AG04449 (cell line): ENCODE results near the gene DPH6.

ENCODE experiments used
- CTCF ChIA-PET: fragments of 350-600 bp; formaldehyde crosslinking; extraction: SDS; loops from one replicate; lab custom pipeline; 2021; ENCODE audit warnings: antibody characterized with exemption; lab: Yijun Ruan, JAX
- POLR2A ChIA-PET: fragments of 400-600, 350-600 bp; formaldehyde crosslinking; extraction: SDS; loops from one replicate; lab custom pipeline; 2020; ENCODE audit warnings: antibody characterized with exemption, inconsistent platforms; lab: Yijun Ruan, JAX
- DNase-seq: peaks from one replicate; pipeline ENCODE4 v3.0.0-alpha.2; 2010; ENCODE audit warnings: low read depth, low spot score
- H3K4me3 ChIP-seq: 2 replicates; pipeline ENCODE4 v1.5.1; 2011; ENCODE audit warnings: low read depth, mild to moderate bottlenecking, control low read depth, low read length
- TF ChIP-seq, protein P1 (sequence below): IDR thresholded peaks from one replicate; pipeline ENCODE4 v1.5.1; 2011; ENCODE audit warnings: mild to moderate bottlenecking, moderate library complexity, low read length, control low read depth, inconsistent platforms; ENCODE audit not compliant: insufficient read depth; ENCODE audit errors: missing control alignments

Gene DPH6

DNA sequence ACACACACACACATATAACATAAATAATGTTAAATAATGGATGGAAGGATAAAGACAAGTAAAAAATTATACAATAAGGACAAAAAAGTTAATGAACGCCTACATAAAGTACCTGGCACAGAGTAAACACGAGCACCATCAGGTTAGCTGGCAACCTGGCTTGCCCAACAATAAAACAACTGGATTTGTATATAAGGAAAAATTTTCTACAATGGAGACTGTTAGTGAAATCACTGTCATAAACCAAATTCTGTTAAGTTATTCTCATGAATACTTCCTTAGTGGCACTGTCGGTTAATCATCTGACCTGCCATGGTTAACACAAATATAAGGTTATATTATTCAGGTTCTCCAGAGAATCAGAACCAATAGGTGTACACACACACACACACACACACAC, 54.8 kb downstream of the DPH6 start:
- ChIA-PET CTCF (no interaction called here), POLR2A (no interaction called here)
- no peak for DNase-seq
- no peak overlapping the region for H3K4me3 ChIP-seq
- TF ChIP-seq, protein P1, sequence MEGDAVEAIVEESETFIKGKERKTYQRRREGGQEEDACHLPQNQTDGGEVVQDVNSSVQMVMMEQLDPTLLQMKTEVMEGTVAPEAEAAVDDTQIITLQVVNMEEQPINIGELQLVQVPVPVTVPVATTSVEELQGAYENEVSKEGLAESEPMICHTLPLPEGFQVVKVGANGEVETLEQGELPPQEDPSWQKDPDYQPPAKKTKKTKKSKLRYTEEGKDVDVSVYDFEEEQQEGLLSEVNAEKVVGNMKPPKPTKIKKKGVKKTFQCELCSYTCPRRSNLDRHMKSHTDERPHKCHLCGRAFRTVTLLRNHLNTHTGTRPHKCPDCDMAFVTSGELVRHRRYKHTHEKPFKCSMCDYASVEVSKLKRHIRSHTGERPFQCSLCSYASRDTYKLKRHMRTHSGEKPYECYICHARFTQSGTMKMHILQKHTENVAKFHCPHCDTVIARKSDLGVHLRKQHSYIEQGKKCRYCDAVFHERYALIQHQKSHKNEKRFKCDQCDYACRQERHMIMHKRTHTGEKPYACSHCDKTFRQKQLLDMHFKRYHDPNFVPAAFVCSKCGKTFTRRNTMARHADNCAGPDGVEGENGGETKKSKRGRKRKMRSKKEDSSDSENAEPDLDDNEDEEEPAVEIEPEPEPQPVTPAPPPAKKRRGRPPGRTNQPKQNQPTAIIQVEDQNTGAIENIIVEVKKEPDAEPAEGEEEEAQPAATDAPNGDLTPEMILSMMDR: no peak

DNA sequence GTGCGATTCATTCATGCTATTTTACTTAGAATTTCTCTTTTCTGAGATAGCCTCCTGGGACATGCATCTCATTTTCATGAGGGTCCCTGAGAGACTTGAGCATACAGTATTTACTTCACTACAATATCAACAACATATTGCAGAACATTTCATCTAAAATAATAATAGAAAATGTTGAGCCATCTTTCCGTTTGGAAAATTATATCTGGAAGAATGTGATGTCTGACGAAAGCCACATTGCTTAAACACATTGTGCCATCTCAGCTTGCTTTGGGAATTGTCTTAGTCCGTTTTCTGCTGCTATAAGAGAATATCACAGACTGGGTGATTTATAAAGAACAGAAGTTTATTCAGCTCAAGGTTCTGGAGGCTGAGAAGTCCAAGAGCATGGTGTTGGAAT, 55.5 kb downstream of the DPH6 start:
- ChIA-PET POLR2A (no interaction called here), CTCF (no interaction called here)
- no peak overlapping the region for H3K4me3 ChIP-seq
- TF ChIP-seq, protein P1: no peak
- no peak for DNase-seq

DNA sequence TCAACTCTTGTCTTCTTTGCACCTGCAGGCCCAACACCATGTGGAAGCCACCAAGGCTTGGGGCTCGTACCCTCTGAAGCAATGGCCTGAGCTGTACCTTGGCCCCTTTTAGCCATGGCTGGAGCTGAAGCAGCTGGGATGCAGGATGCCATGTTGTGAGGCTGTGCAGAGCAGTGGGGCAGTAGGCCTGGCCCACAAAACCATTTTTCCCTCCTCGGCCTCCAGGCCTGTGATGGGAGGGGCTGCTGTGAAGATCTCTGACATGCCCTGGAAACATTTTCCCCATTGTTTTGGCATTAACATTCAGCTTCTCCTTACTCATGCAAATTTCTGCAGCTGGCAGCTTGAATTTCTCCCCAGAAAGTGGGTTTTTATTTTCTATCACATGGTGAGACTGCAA, 58.5 kb downstream of the DPH6 start:
- TF ChIP-seq, protein P1: no peak
- ChIA-PET POLR2A (no interaction called here), CTCF (no interaction called here)
- DNase-seq: no peak
- H3K4me3 ChIP-seq: no peak overlapping the region

DNA sequence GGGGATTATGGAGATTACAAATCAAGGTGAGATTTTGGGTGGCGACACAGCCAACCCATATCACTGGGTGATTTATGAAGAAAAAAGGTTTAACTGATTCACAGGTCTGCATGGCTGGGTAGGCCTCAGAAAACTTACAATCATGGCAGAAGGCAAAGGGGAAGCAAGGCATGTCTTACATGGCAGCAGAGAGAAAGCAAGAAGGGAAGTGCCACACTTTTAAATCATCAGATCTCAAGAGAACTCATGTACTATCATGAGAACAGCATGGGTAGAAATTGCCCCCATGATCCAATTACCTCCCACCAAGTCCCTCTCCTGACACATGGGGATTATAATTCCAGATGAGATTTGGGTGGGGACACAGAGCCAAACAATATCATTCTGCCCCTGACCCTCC, 59.7 kb downstream of the DPH6 start:
- ChIA-PET CTCF (no interaction called here), POLR2A (no interaction called here)
- no peak overlapping the region for H3K4me3 ChIP-seq
- TF ChIP-seq, protein P1: no peak
- DNase-seq: no peak

DNA sequence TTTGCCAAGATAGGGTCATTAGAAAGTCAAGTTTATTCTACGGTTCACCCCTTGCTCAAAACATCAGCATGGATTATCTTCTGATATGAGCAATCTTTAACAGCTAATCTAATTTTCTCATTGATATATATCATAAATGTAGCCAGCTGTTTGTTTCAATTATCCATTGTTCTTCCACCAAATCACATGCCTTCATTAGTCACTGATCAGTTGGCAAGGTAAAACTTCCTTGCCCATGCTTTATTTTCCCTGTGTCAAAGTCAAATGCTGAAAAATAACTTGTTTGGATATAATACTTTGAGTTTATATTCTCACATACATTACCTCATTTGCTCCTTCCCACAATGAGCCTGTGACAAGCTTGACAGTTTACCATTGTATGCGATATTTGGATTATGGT, 60.6 kb downstream of the DPH6 start:
- CTCF ChIA-PET: interaction anchor here (0.8 kb wide), 1 partner anchor 12 kb away, joined by 4 read pairs; no protein-coding TSS in a partner anchor
- DNase-seq: no peak
- POLR2A ChIA-PET: no interaction called here
- no peak overlapping the region for H3K4me3 ChIP-seq
- TF ChIP-seq, protein P1: no peak

DNA sequence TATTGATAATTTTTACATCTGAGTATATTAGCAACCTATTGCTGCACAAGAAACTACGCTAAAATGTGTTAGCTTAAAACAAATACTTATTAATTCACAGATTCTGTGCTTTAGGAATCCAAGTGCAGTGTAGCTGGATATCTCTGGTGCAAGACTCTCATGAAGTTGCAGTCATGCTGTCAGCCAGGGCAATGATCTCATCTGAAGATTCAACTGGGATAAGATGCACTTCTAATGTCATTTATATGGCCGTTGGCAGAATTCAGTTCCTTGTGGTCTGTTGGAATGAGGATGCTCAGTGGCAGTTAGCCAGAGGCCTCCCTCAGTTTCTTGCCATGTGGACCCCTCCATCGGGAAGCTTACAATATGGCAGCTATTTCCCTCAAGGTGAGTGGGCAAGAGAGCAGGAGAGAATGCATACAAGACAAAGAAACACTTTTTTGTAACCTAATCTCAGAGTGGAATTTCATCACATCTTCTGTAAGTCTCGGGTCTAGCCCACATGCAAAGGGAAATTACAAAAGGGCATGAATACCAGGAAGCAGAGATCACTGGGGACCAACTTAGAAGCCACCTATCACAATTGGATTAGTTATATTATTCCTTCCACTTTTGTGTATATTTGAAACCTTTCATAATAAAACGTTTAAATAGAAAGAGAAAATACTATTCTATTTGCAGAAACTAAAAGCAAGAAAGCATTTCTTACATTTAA, 61.6 kb downstream of the DPH6 start:
- ChIA-PET POLR2A (no interaction called here), CTCF (interaction anchor here (0.8 kb wide), 1 partner anchor 13 kb away, joined by 4 read pairs; no protein-coding TSS in a partner anchor)
- no peak overlapping the region for H3K4me3 ChIP-seq
- DNase-seq: no peak
- TF ChIP-seq, protein P1: no peak
